ENCODE results near the gene CTNNA3. TPM values are rescaled to one million over a fixed set of nuclear protein-coding genes. Genes with fewer than 3 reads are reported as not detected.

Gene CTNNA3
- total and polyA plus RNA-seq, 4 donors = 0.16 to 2.4 (median 1.4) TPM

DNA sequence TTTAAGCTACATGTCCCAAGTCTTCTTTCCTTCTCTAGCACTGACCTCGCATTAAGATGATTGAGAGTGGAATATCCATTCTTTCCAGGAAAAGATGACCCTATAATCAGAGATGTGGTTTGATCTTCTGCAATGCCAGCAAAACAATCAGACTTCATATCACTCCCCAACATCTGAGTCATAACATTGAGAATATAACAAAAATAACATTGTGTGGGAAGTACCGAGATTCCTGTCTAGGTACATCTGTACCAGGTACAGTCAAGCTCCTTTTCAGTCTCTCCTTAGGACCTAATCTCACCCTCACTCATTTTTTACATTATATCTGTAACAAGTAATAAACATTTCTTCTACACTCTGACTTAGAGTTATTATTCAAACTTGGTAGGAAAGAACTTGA lies 568.6 kb downstream of the CTNNA3 start (continued):
- no peak for TF ChIP-seq JUND (IDR thresholded peaks at IDR 0.05)
- no peak for TF ChIP-seq CTCF (IDR thresholded peaks at IDR 0.05; ENCODE audit: low read depth, low read length, missing input control)
- no peak for TF ChIP-seq RXRA (IDR thresholded peaks at IDR 0.05)
- no peak for TF ChIP-seq ATF3 (IDR thresholded peaks at IDR 0.05)
- no peak for TF ChIP-seq HNF4G (IDR thresholded peaks at IDR 0.05)

- DNase-seq (ENCODE audit: low spot score) = no peak
- H3K9me3 ChIP-seq (ENCODE audit: control insufficient read depth in 4 of 4, low read length in 3 of 4) = no peaks in the 10 kb centered on the region
Observed at GRCh38 chr10:67119651-67120050, 576.3 kb downstream of the CTNNA3 start.

More at GRCh38 chr10:67119651-67120050, 576.3 kb downstream of the CTNNA3 start:
- Histone ChIP-seq H3K27me3 (ENCODE audit: control insufficient read depth in 4 of 4, insufficient read depth in 4 of 4, low read length in 3 of 4) (no peaks in the 10 kb centered on the region), H3K27ac (ENCODE audit: low read depth in 1 of 2, low read length in 2 of 2) (no peak overlapping the region), H3K9ac (ENCODE audit: low read depth in 1 of 2, low read length in 2 of 2) (no peak overlapping the region), H3K4me3 (ENCODE audit: low read depth in 1 of 3, low read length in 3 of 3) (no peak overlapping the region), H3K36me3 (ENCODE audit: control insufficient read depth in 4 of 4, insufficient read depth in 3 of 4, low read depth in 1 of 4, low read length in 3 of 4) (no peaks in the 10 kb centered on the region), H3K4me1 (ENCODE audit: control insufficient read depth in 4 of 4, insufficient read depth in 4 of 4, low read length in 3 of 4) (peaks cover 0 to 9% (median 2%) of the 10 kb centered on the region in 4 donors)
- TF ChIP-seq ATF3 (IDR thresholded peaks at IDR 0.05) = no peak
- no peak for TF ChIP-seq EGR1 (IDR thresholded peaks at IDR 0.05; ENCODE audit: low read depth in 2 of 2)
- TF ChIP-seq HNF4G (IDR thresholded peaks at IDR 0.05) = no peak
- TF ChIP-seq CTCF (IDR thresholded peaks at IDR 0.05; ENCODE audit: low read depth, low read length, missing input control) = no peak
- no peak for TF ChIP-seq REST (IDR thresholded peaks at IDR 0.05)
- TF ChIP-seq MAX (IDR thresholded peaks at IDR 0.05) = no peak
- no peak for TF ChIP-seq SP1 (IDR thresholded peaks at IDR 0.05)
- TF ChIP-seq FOXA2 (IDR thresholded peaks at IDR 0.05) = no peak
- TF ChIP-seq RAD21 (IDR thresholded peaks at IDR 0.05) = no peak
- WGBS = 38% methylated on average over 1 of the region's 1 CpG
